KMS-11 (cell line): ENCODE data around the gene SAMD10.

Experiments used
- H2AFZ ChIP-seq: fragments of 200-600 bp; sonication (generic); 2 replicates; pipeline ENCODE4 v1.6.1; 2016; ENCODE audit warnings: antibody characterized with exemption, mixed run types, low read depth
- H3K27ac ChIP-seq: fragments of 200-600 bp; sonication (generic); 2 replicates; pipeline ENCODE4 v1.6.1; 2016; ENCODE audit warnings: mild to moderate bottlenecking, mixed run types
- H3K27me3 ChIP-seq: fragments of 200-600 bp; sonication (generic); 2 replicates; pipeline ENCODE4 v1.6.1; 2017; ENCODE audit warnings: mild to moderate bottlenecking, low read depth, mixed run types, moderate library complexity; ENCODE audit not compliant: insufficient read depth
- H3K36me3 ChIP-seq: fragments of 200-600 bp; sonication (generic); 2 replicates; pipeline ENCODE4 v1.6.1; 2017; ENCODE audit warnings: mild to moderate bottlenecking, mixed run types; ENCODE audit not compliant: insufficient read depth
- H3K4me1 ChIP-seq: fragments of 200-600 bp; sonication (generic); 2 replicates; pipeline ENCODE4 v1.6.1; 2016; ENCODE audit warnings: mild to moderate bottlenecking, low read depth, mixed run types; ENCODE audit not compliant: poor library complexity, severe bottlenecking
- H3K4me2 ChIP-seq: fragments of 200-600 bp; sonication (generic); 2 replicates; pipeline ENCODE4 v1.7.0; 2016; ENCODE audit warnings: mild to moderate bottlenecking, mixed run types
- H3K4me3 ChIP-seq: fragments of 200-600 bp; sonication (generic); IDR thresholded peaks from 2 replicates; pipeline ENCODE4 v1.6.1; 2017; ENCODE audit warnings: low read depth, low read length, mixed read lengths; ENCODE audit not compliant: insufficient read depth
- H3K79me2 ChIP-seq: fragments of 200-600 bp; sonication (generic); 2 replicates; pipeline ENCODE4 v1.6.1; 2016; ENCODE audit warnings: low read depth, mixed run types; ENCODE audit not compliant: insufficient read depth
- H3K9ac ChIP-seq: fragments of 200-600 bp; sonication (generic); 2 replicates; pipeline ENCODE4 v1.6.1; 2016; ENCODE audit warnings: mild to moderate bottlenecking, mixed run types
- H4K20me1 ChIP-seq: fragments of 200-600 bp; sonication (generic); 2 replicates; pipeline ENCODE4 v1.6.1; 2016; ENCODE audit warnings: mild to moderate bottlenecking, mixed run types; ENCODE audit not compliant: insufficient read depth
- TF ChIP-seq, protein P1 (sequence below): fragments of 200-600 bp; sonication (generic); conservative IDR thresholded peaks from 2 replicates; pipeline ENCODE4 v1.6.1; 2017; ENCODE audit warnings: low read depth, mild to moderate bottlenecking, antibody characterized with exemption, low read length, moderate library complexity, mixed read lengths

SAMD10 gene

GRCh38 chr20:63940071-63940471 is 39.4 kb downstream of the SAMD10 start:
- H3K36me3 ChIP-seq = no peaks in the 10 kb centered on the region; the same call in 1 of the 2 replicates
- H3K4me2 ChIP-seq = no peak overlapping the region
- no peak overlapping the region for H3K9ac ChIP-seq
- no peaks in the 10 kb centered on the region for H3K4me1 ChIP-seq
- TF ChIP-seq, protein P1, sequence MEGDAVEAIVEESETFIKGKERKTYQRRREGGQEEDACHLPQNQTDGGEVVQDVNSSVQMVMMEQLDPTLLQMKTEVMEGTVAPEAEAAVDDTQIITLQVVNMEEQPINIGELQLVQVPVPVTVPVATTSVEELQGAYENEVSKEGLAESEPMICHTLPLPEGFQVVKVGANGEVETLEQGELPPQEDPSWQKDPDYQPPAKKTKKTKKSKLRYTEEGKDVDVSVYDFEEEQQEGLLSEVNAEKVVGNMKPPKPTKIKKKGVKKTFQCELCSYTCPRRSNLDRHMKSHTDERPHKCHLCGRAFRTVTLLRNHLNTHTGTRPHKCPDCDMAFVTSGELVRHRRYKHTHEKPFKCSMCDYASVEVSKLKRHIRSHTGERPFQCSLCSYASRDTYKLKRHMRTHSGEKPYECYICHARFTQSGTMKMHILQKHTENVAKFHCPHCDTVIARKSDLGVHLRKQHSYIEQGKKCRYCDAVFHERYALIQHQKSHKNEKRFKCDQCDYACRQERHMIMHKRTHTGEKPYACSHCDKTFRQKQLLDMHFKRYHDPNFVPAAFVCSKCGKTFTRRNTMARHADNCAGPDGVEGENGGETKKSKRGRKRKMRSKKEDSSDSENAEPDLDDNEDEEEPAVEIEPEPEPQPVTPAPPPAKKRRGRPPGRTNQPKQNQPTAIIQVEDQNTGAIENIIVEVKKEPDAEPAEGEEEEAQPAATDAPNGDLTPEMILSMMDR = no peak
- H3K4me3 ChIP-seq = no peak overlapping the region
- H3K79me2 ChIP-seq = no peaks in the 10 kb centered on the region
- H3K27me3 ChIP-seq = no peaks in the 10 kb centered on the region
- no peak overlapping the region for H3K27ac ChIP-seq
- H2AFZ ChIP-seq = no peak overlapping the region
- H4K20me1 ChIP-seq = no peaks in the 10 kb centered on the region

GRCh38 chr20:63939061-63939935 is 40.1 kb downstream of the SAMD10 start:
- Histone ChIP-seq H3K4me1 (no peaks in the 10 kb centered on the region), H3K4me2 (no peak overlapping the region), H3K9ac (no peak overlapping the region), H2AFZ (no peak overlapping the region), H3K4me3 (no peak overlapping the region), H4K20me1 (no peaks in the 10 kb centered on the region), H3K36me3 (no peaks in the 10 kb centered on the region; the same call in 1 of the 2 replicates), H3K79me2 (no peaks in the 10 kb centered on the region), H3K27me3 (no peaks in the 10 kb centered on the region), H3K27ac (no peak overlapping the region)
- TF ChIP-seq, protein P1 = no peak

- no peaks in the 10 kb centered on the region for H3K4me1 ChIP-seq
- no peak overlapping the region for H3K4me2 ChIP-seq
- no peaks in the 10 kb centered on the region; the same call in 1 of the 2 replicates for H3K36me3 ChIP-seq
- no peaks in the 10 kb centered on the region for H4K20me1 ChIP-seq
- H3K27me3 ChIP-seq = no peaks in the 10 kb centered on the region
- no peak overlapping the region for H3K4me3 ChIP-seq
- H3K9ac ChIP-seq = no peak overlapping the region
- TF ChIP-seq, protein P1 = no peak
- no peak overlapping the region for H3K27ac ChIP-seq
- H2AFZ ChIP-seq = no peak overlapping the region
- no peaks in the 10 kb centered on the region for H3K79me2 ChIP-seq
Observed at GRCh38 chr20:63937596-63937995, 41.8 kb downstream of the SAMD10 start.

DNA sequence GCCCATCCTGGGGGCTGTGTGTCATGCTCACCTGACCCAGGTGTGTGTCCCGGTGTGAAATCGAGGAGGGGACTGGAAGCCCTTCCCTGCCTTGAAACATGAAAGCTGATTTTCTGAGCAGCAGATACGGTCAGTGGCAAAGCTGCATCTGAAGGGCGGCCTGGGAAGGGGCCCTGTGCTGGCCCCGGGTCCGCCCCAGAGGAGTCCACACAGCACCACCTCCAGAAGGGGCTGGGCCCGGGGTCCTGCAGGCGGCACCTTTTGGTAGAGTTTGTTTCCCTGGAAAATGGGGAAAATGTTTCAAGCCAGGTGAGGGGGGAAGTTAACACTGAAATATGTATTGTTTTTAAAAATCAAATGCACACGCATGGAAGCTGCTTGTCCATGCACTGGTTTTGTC is 44.0 kb downstream of the SAMD10 start:
- H3K27ac ChIP-seq = no peak overlapping the region
- no peaks in the 10 kb centered on the region; the same call in 1 of the 2 replicates for H3K36me3 ChIP-seq

More for the DNA sequence above, 44.0 kb downstream of the SAMD10 start:
- no peak overlapping the region for H2AFZ ChIP-seq
- H3K9ac ChIP-seq = no peak overlapping the region
- no peaks in the 10 kb centered on the region for H3K4me1 ChIP-seq
- no peaks in the 10 kb centered on the region for H3K27me3 ChIP-seq
- TF ChIP-seq, protein P1 = no peak
- no peak overlapping the region for H3K4me2 ChIP-seq
- no peak overlapping the region for H3K4me3 ChIP-seq
- H3K79me2 ChIP-seq = no peaks in the 10 kb centered on the region
- no peaks in the 10 kb centered on the region for H4K20me1 ChIP-seq
